Endothelial cell of umbilical vein (primary cell): ENCODE results near the gene HPDL. TPM values are rescaled to one million over a fixed set of nuclear protein-coding genes. Genes with fewer than 3 reads are reported as not detected.

Experiments used
- BruUV-seq: library from RNA; stranded (reverse); fragments of 400-500 nt; replicated peaks from 2 replicates; lab custom pipeline; 2021; lab: Mats Ljungman, UMichigan
- CTCF ChIA-PET: fragments of 300-600, 350-600 bp; sonication (Branson Sonifier 250); formaldehyde crosslinking; loops from one replicate; lab custom pipeline; 2021; ENCODE audit warnings: antibody characterized with exemption, inconsistent platforms; lab: Charles Lee
- POLR2A ChIA-PET: fragments of 300-600, 350-600 bp; sonication (Branson Sonifier 250); formaldehyde crosslinking; loops from one replicate; lab custom pipeline; 2021; ENCODE audit warnings: antibody characterized with exemption, inconsistent platforms; lab: Charles Lee
- DNase-seq: peaks from one replicate; pipeline ENCODE4 v3.0.0-alpha.2; 2011; ENCODE audit warnings: low read depth, low spot score
- FAIRE-seq: peaks from 2 replicates; lab custom pipeline; 2011; peaks lifted over from hg19 to GRCh38; lab: Jason Lieb, UNC
- H2AFZ ChIP-seq: 2 replicates; pipeline ENCODE4 v1.6.0; 2012; ENCODE audit warnings: low read depth, low read length, control low read depth, inconsistent platforms
- H3K27ac ChIP-seq: 2 replicates; pipeline ENCODE4 v1.5.1; 2011; ENCODE audit warnings: low read depth, mild to moderate bottlenecking, control low read depth, low read length, moderate library complexity; ENCODE audit not compliant: insufficient read depth
- H3K27me3 ChIP-seq, 2 experiments: 2 replicates each; pipeline versions ENCODE4 v1.6.0 to v1.6.1; 2011; ENCODE audit warnings: low read length in 2 of 2, mixed read lengths in 1 of 2; ENCODE audit not compliant: control insufficient read depth in 2 of 2, insufficient read depth in 2 of 2
- H3K36me3 ChIP-seq, 2 experiments: 2 replicates in 1 of 2; 3 replicates in 1 of 2; pipeline ENCODE4 v1.5.1; 2011; ENCODE audit warnings: low read length in 2 of 2, mild to moderate bottlenecking in 1 of 2, moderate library complexity in 1 of 2; ENCODE audit not compliant: control insufficient read depth in 2 of 2, insufficient read depth in 2 of 2; ENCODE audit errors: extremely low read depth in 1 of 2
- H3K4me1 ChIP-seq: 3 replicates; pipeline ENCODE4 v1.5.1; 2011; ENCODE audit warnings: mild to moderate bottlenecking, low read length; ENCODE audit not compliant: control insufficient read depth, insufficient read depth; ENCODE audit errors: extremely low read depth
- H3K4me2 ChIP-seq: 2 replicates; pipeline ENCODE4 v1.6.1; 2011; ENCODE audit warnings: low read length, control low read depth, mixed read lengths; ENCODE audit not compliant: insufficient read depth
- H3K4me3 ChIP-seq, 3 experiments: fragments of 200-600 bp in 1 of 3; sonication (generic), shearing (Covaris generic) in 1 of 3; replicated peaks in 1 of 3; 2 replicates each; pipeline ENCODE4 v1.5.1; 2011 to 2016; ENCODE audit warnings: control low read depth in 3 of 3, low read length in 3 of 3, mild to moderate bottlenecking in 2 of 3, inconsistent platforms in 1 of 3, low read depth in 1 of 3, moderate library complexity in 1 of 3; ENCODE audit not compliant: insufficient read depth in 1 of 3
- H3K79me2 ChIP-seq: 2 replicates; pipeline ENCODE4 v1.6.0; 2012; ENCODE audit warnings: low read length, inconsistent platforms; ENCODE audit not compliant: control insufficient read depth, insufficient read depth
- H3K9ac ChIP-seq: replicated peaks from 2 replicates; pipeline ENCODE3; 2011; ENCODE audit warnings: low read length, control low read depth; ENCODE audit not compliant: insufficient read depth; ENCODE audit errors: extremely low read depth
- H3K9me1 ChIP-seq: replicated peaks from 3 replicates; pipeline ENCODE4 v1.6.0; 2011; ENCODE audit warnings: mild to moderate bottlenecking, low read length; ENCODE audit not compliant: control insufficient read depth, insufficient read depth; ENCODE audit errors: extremely low read depth
- H3K9me3 ChIP-seq: replicated peaks from 2 replicates; pipeline ENCODE4 v1.5.1; 2012; ENCODE audit warnings: low read length, inconsistent platforms; ENCODE audit not compliant: control insufficient read depth, insufficient read depth
- H4K20me1 ChIP-seq: replicated peaks from 2 replicates; pipeline ENCODE3; 2011; ENCODE audit warnings: mild to moderate bottlenecking, low read length; ENCODE audit not compliant: control insufficient read depth, insufficient read depth; ENCODE audit errors: extremely low read depth
- EZH2 ChIP-seq: IDR thresholded peaks from 2 replicates; pipeline ENCODE4 v1.6.1; 2012; ENCODE audit warnings: borderline replicate concordance, low read depth, mild to moderate bottlenecking, moderate library complexity, low read length, inconsistent platforms; ENCODE audit not compliant: severe bottlenecking
- FOS ChIP-seq: IDR thresholded peaks from 2 replicates; pipeline ENCODE4 v1.6.1; 2011; ENCODE audit warnings: mild to moderate bottlenecking, low read length, moderate library complexity, borderline replicate concordance; ENCODE audit not compliant: insufficient read depth
- GATA2 ChIP-seq: IDR thresholded peaks from 2 replicates; pipeline ENCODE4 v1.7.0; 2011; ENCODE audit warnings: low read depth, mild to moderate bottlenecking, moderate library complexity, mixed read lengths, low read length; ENCODE audit not compliant: insufficient read length, insufficient read depth
- JUN ChIP-seq: IDR thresholded peaks from 2 replicates; pipeline ENCODE4 v1.6.1; 2011; ENCODE audit warnings: borderline replicate concordance, low read depth; ENCODE audit not compliant: insufficient read length, insufficient read depth
- MYC ChIP-seq: IDR thresholded peaks from one replicate; pipeline ENCODE4 v1.6.1; 2011; ENCODE audit warnings: mild to moderate bottlenecking, low read depth, low read length
- POLR2A ChIP-seq: IDR thresholded peaks from 2 replicates; pipeline ENCODE4 v1.6.1; 2012; ENCODE audit warnings: low read depth, mild to moderate bottlenecking, control low read depth, low read length
- POLR2AphosphoS5 ChIP-seq: IDR thresholded peaks from 2 replicates; pipeline ENCODE4 v1.6.1; 2012; ENCODE audit warnings: low read depth, mild to moderate bottlenecking, control low read depth, low read length, moderate library complexity; ENCODE audit not compliant: insufficient read depth
- dilution Hi-C: fragments of 300-500 bp; cut with MboI; formaldehyde crosslinking; loops from one replicate; pipeline ENCODE4 v1.15.0; 2019; ENCODE audit warnings: low sequenced_read_pairs; ENCODE audit not compliant: extremely low pct_ligation_motif_present
- intact Hi-C: fragments of 100-400 bp; cut with micrococcal nuclease; formaldehyde crosslinking; loops from one replicate; pipeline ENCODE4 v1.10.0; 2022
- polyA plus RNA-seq, 4 experiments: library from polyadenylated mRNA; depleted of rRNA in 3 of 4; stranded (reverse) in 3 of 4; unstranded in 1 of 4; fragments of >200 nt; gene quantifications; 2 replicates each; pipeline versions ENCODE4 v1.2.1 to v1.2.3, GENCODE V29; 2011 to 2012; ENCODE audit warnings: missing spikeins in 1 of 4
- total RNA-seq: library from RNA; stranded (reverse); gene quantifications from 2 replicates; pipeline ENCODE4 v1.2.3, GENCODE V29; 2021
- TF ChIP-seq, protein P1 (sequence below), 2 donors: IDR thresholded peaks; 1 replicate in 1 of 2; 2 replicates in 1 of 2; pipeline ENCODE4 v1.5.1; 2011; ENCODE audit warnings: low read length in 2 of 2, mild to moderate bottlenecking in 2 of 2, moderate library complexity in 2 of 2, control low read depth in 1 of 2, inconsistent platforms in 1 of 2, low read depth in 1 of 2; ENCODE audit not compliant: insufficient read depth in 1 of 2; ENCODE audit errors: extremely low read depth in 1 of 2
- TF ChIP-seq, protein P2 (sequence below): IDR thresholded peaks from 2 replicates; pipeline ENCODE4 v1.6.1; 2011; ENCODE audit not compliant: insufficient read depth, insufficient read length

The HPDL gene
- total and polyA plus RNA-seq, 2 donors (not counting 3 experiments of a cell fraction or from before 2014, with no cell fraction given), result 3.4 to 5.9 TPM

DNA sequence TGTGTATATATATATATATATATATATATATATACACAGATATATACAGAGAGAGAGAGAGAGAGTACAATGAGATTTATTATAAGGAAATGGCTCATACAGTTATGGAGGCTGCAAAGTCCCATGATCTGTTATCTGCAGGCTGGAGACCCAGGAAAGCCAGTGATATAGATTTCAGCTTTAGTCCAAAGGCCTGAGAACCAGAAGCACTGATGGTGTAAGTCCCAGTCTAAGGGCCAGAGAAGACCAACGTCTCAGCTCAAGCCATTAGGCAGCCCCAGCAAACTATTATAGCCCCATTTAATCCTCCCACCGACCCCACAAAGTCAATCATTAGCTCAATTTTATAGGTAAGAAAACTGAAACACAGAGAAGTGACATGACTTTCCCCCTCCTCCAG, 35.0 kb upstream of the HPDL start:
- no peaks in the 10 kb centered on the region for H3K9me3 ChIP-seq
- BruUV-seq, result no TSS peak
- H3K79me2 ChIP-seq, result no peaks in the 10 kb centered on the region
- dilution Hi-C loops (no loop called here), intact Hi-C loops (no loop called here)
- no peak overlapping the region for H3K4me3 ChIP-seq
- no peaks in the 10 kb centered on the region for H3K4me1 ChIP-seq
- no peaks in the 10 kb centered on the region for H3K9me1 ChIP-seq
- TF ChIP-seq MYC, result no peak
- TF ChIP-seq GATA2, result no peak
- TF ChIP-seq POLR2AphosphoS5, result no peak
- no peak for TF ChIP-seq JUN
- TF ChIP-seq EZH2, result no peak
- TF ChIP-seq FOS, result no peak
- TF ChIP-seq, protein P1, sequence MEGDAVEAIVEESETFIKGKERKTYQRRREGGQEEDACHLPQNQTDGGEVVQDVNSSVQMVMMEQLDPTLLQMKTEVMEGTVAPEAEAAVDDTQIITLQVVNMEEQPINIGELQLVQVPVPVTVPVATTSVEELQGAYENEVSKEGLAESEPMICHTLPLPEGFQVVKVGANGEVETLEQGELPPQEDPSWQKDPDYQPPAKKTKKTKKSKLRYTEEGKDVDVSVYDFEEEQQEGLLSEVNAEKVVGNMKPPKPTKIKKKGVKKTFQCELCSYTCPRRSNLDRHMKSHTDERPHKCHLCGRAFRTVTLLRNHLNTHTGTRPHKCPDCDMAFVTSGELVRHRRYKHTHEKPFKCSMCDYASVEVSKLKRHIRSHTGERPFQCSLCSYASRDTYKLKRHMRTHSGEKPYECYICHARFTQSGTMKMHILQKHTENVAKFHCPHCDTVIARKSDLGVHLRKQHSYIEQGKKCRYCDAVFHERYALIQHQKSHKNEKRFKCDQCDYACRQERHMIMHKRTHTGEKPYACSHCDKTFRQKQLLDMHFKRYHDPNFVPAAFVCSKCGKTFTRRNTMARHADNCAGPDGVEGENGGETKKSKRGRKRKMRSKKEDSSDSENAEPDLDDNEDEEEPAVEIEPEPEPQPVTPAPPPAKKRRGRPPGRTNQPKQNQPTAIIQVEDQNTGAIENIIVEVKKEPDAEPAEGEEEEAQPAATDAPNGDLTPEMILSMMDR (IDR thresholded peaks at IDR 0.05; ENCODE audit: extremely low read depth in 1 of 2, insufficient read depth in 1 of 2, low read depth in 1 of 2, low read length in 2 of 2), result no peak
- TF ChIP-seq, protein P2, sequence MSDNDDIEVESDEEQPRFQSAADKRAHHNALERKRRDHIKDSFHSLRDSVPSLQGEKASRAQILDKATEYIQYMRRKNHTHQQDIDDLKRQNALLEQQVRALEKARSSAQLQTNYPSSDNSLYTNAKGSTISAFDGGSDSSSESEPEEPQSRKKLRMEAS, result no peak
- TF ChIP-seq POLR2A, result no peak
- no peaks in the 10 kb centered on the region for H3K27me3 ChIP-seq
- no peaks in the 10 kb centered on the region for H4K20me1 ChIP-seq
- no peak for FAIRE-seq
- no peak for DNase-seq
- CTCF ChIA-PET, result interaction anchor here (0.6 to 3.1 kb wide), 6 partner anchors 8 to 277 kb away, joined by 3 to 14 read pairs (median 4); no protein-coding TSS in a partner anchor
- no peak overlapping the region for H2AFZ ChIP-seq
- POLR2A ChIA-PET, result no interaction called here
- no peaks in the 10 kb centered on the region for H3K36me3 ChIP-seq
- no peak overlapping the region for H3K9ac ChIP-seq
- H3K4me2 ChIP-seq, result no peak overlapping the region
- H3K27ac ChIP-seq, result no peak overlapping the region
